Endothelial cell (in vitro differentiated cells): ENCODE results near the gene RAB40B. TPM values are rescaled to one million over a fixed set of nuclear protein-coding genes. Genes with fewer than 3 reads are reported as not detected.
A peak's percentile ranks its signal among the peaks of the same experiment; 100 is the strongest.

Source experiments
- DNase-seq: peaks from one replicate; pipeline ENCODE4 v3.0.0; 2021; ENCODE audit warnings: low spot score
- H3K27ac Mint-ChIP-seq: one replicate; pipeline ENCODE4 v1.8.0; 2021; ENCODE audit warnings: mixed read lengths, inconsistent platforms; ENCODE audit not compliant: unreplicated experiment
- H3K27me3 Mint-ChIP-seq: one replicate; pipeline ENCODE4 v1.8.0; 2021; ENCODE audit warnings: mild to moderate bottlenecking, moderate library complexity, mixed read lengths, inconsistent platforms; ENCODE audit not compliant: unreplicated experiment
- H3K36me3 Mint-ChIP-seq: one replicate; pipeline ENCODE4 v1.8.0; 2021; ENCODE audit warnings: mild to moderate bottlenecking, low read depth, mixed read lengths, inconsistent platforms; ENCODE audit not compliant: unreplicated experiment
- H3K4me1 Mint-ChIP-seq: one replicate; pipeline ENCODE4 v1.8.0; 2021; ENCODE audit warnings: mild to moderate bottlenecking, mixed read lengths, inconsistent platforms; ENCODE audit not compliant: unreplicated experiment
- H3K4me3 Mint-ChIP-seq: one replicate; pipeline ENCODE4 v1.8.0; 2021; ENCODE audit warnings: mild to moderate bottlenecking, mixed read lengths, inconsistent platforms; ENCODE audit not compliant: unreplicated experiment
- H3K9me3 Mint-ChIP-seq: one replicate; pipeline ENCODE4 v1.8.0; 2021; ENCODE audit warnings: mixed read lengths, inconsistent platforms; ENCODE audit not compliant: unreplicated experiment
- CTCF ChIP-seq: fragments of 200-600 bp; sonication (generic); IDR thresholded peaks from one replicate; pipeline ENCODE4 v1.5.0; 2021; ENCODE audit warnings: antibody characterized with exemption; ENCODE audit not compliant: unreplicated experiment
- microRNA-seq: library from miRNA; unstranded; fragments of <30 nt; microRNA quantifications from one replicate; pipeline ENCODE4, GENCODE V29; 2020; ENCODE audit not compliant: unreplicated experiment
- total RNA-seq: library from RNA; stranded (reverse); fragmentation: NEBNext Ultra II Directional; extraction: Animal tissue kit (Norgen Biotek cat#: 25700); gene quantifications from one replicate; pipeline ENCODE4 v1.2.1, GENCODE V29; 2021; ENCODE audit not compliant: unreplicated experiment

Gene RAB40B
- total RNA-seq, 1 donor from 2014 or later: 6.7 TPM

GRCh38 chr17:82605939-82606600 lies 92.4 kb downstream of the RAB40B start:
- no peak overlapping the region for H3K4me3 Mint-ChIP-seq
- no peaks in the 10 kb centered on the region for H3K9me3 Mint-ChIP-seq
- no peak overlapping the region for H3K27ac Mint-ChIP-seq
- H3K36me3 Mint-ChIP-seq: peaks cover 47% of the 10 kb centered on the region
- peaks cover 7% of the 10 kb centered on the region for H3K27me3 Mint-ChIP-seq
- H3K4me1 Mint-ChIP-seq: peaks cover 23% of the 10 kb centered on the region
- DNase-seq: no peak
- no peak for TF ChIP-seq CTCF

Small RNA genes within 50 kb of the gene (microRNA-seq; reads per million reads assigned to microRNA genes)
- 0.70 reads per million, percentile 2 among the genes with 10 or more reads in this experiment for gene MIR4525

Other genes starting within 250 kb of the RAB40B start
- gene CYBC1, start 247.9 kb downstream of the RAB40B start, total RNA-seq: 75.7 TPM
- gene NARF, start 240.0 kb downstream of the RAB40B start, total RNA-seq: 88.7 TPM
- gene FOXK2, start 179.0 kb downstream of the RAB40B start, total RNA-seq: 64.3 TPM
- gene WDR45B, start 50.3 kb downstream of the RAB40B start, total RNA-seq: 74.1 TPM
- gene FN3KRP, start 18.0 kb upstream of the RAB40B start, total RNA-seq: 27.9 TPM
- 10.6 TPM for gene FN3K, start 36.9 kb upstream of the RAB40B start, total RNA-seq
- 207 TPM for gene TBCD, start 53.4 kb upstream of the RAB40B start, total RNA-seq
- 0.31 TPM for gene ZNF750, start 141.3 kb upstream of the RAB40B start, total RNA-seq